Inflammatory macrophage (primary cell): ENCODE results near the gene PVR.
"Not testable (repeated sequence)": the region's sequence is repeated elsewhere in the genome, so short reads cannot be mapped to it uniquely, and the experiment has no call there.

Experiments
- DNase-seq, 2 donors: peaks; one replicate each; pipeline ENCODE4 v3.0.0-alpha.2; 2020 to 2022

PVR gene

GRCh38 chr19:44673510-44673909, 29.8 kb downstream of the PVR start:
- no peak for DNase-seq

- DNase-seq: no peak
Measured at GRCh38 chr19:44675521-44675920, 31.8 kb downstream of the PVR start.

GRCh38 chr19:44677019-44677811, 33.5 kb downstream of the PVR start:
- DNase-seq: peak; percentile 50 to 53

GRCh38 chr19:44680536-44680935, 36.8 kb downstream of the PVR start:
- no peak for DNase-seq

- DNase-seq: no peak
Measured at GRCh38 chr19:44681992-44682790, 38.5 kb downstream of the PVR start.

DNA sequence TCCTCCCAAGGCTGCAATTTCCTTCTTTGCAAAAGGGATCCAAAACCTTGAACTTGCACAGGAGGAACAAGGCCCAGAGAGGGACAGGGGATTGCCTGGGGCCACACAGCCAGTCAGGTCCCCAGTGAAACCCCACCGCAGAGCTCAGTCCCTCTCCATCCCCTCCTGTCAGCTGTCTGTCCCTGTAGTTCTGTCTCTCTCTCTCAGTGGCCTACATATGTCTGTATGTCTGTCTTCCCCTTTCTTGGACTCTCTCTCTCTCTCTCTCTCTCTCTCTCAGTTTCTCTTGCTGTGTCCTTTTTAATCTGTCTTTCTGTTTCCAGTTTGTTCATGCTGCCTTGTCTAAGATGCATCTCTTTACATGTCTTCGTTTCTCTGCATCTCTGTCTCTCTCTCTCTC, 39.1 kb downstream of the PVR start:
- DNase-seq: peak in 1 of 2 donors; percentile 13

- no peak for DNase-seq
Measured at GRCh38 chr19:44683434-44684210, 39.9 kb downstream of the PVR start.

DNA sequence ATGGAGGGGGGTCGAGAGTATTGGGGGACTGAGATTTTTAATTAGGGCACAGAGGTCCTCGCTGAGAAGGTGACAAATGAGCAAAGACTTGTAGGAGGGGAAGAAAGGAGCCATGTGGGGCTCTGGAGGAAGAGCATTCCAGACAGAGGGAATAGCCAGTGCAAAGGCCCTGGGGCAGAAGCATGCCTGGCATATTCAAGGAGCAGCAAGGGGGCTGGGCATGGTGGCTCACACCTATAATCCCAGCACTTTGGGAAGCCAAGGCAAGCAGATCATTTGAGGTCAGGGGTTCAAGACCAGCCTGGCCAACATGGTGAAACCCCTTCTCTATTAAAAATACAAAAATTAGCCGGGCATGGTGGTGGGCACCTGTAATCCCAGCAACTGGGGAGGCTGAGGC, 40.7 kb downstream of the PVR start:
- DNase-seq: not testable (repeated sequence)

GRCh38 chr19:44684892-44685863, 41.5 kb downstream of the PVR start:
- peak; percentile 57 to 72 for DNase-seq

GRCh38 chr19:44685877-44686276, 42.2 kb downstream of the PVR start:
- DNase-seq: peak; percentile 80 to 83

DNA sequence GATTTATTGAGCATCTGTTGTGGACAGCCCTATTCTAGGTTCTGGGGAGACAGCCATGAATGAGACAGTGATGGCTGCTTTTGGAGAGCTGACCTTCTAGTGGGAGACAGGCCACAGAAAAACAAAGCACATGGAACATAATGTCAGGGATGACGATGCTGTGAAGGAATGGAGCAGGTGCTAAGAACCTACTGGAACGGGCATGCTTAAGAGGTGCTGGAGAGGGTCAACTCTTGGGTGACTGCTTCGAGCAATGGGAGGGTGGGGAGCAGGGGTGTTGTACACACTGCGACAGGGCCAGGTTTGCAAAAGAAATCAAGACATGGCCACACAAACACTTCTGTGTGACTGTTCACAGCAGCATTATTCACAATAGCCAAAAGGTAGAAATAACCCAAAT, 43.2 kb downstream of the PVR start:
- no peak for DNase-seq

- peak; percentile 52 to 62 for DNase-seq
Measured at GRCh38 chr19:44687888-44688287, 44.2 kb downstream of the PVR start.

DNA sequence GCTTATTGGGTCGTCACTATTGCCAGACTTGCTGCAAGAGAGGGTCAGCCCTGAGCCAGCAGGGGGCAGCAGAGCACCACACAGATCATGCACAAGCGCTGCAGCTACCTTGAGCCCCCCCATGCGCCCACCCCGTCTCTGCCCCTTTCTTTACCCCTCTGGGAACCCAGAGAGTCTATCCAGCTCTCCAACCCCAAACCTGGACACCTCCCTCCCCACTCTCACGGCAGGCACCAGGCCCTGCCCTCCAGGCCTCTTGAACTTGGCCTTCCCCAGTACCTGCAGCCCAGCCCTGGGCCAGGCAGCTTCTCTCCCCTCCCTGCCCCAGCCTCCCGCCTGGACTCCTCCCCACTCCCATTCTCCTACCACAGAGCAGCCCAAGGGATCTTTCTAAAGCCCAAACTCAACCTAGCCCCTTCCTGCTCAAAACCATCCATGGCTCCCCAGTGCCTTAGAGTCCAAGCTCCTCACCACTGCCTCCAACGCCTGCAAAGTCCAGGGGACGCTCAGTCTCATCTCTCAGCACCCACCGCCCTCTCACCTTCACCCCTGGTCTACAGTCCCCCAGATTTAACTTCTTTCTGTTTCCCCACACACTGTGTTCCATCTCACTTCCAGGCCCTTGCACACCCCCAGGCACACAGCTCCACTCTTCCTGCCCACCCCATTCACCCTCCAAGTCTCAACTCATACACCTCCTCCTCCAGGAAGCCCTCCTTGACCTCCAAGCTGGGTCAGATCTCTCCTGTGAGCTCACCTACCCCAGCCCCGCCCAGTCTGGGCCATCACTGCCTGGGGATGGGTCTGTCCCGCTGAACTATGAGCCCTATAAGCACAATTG, 45.8 kb downstream of the PVR start:
- peak; percentile 47 to 65 for DNase-seq

DNA sequence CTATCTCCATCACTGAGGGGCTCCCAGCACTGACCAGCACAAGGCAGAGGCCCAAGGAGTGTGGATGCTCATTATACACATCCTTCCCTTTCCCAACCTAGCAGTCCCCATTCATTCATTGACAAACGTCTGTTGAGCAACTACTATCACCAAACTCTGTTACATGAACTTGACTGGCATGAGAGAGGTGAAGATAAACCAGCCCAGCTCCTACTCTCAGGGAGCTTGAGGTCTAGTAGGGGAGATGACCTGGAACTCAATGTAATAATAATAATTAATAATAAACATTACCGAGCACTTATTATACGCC, 46.4 kb downstream of the PVR start:
- DNase-seq: no peak

DNA sequence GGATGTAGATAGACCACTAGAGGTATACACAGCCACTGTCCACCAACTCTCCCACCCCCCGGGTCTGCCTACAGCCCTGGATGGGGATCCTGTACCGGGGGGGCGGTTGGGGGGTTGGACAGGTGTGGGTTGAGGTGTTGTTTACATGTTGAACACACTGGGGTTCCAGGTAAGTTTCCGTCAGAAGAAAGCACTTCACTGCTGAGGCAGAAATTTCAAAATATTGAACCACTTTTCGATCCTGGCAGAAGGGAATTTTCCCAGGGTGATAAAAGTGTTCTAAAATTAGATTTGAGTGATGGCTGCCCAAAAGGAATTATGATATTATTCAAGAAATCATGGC, 48.6 kb downstream of the PVR start:
- DNase-seq: no peak

GRCh38 chr19:44694184-44694579, 50.5 kb downstream of the PVR start:
- DNase-seq: peak; percentile 19 to 23

- DNase-seq: no peak
Measured at GRCh38 chr19:44696939-44697669, 53.4 kb downstream of the PVR start.

DNA sequence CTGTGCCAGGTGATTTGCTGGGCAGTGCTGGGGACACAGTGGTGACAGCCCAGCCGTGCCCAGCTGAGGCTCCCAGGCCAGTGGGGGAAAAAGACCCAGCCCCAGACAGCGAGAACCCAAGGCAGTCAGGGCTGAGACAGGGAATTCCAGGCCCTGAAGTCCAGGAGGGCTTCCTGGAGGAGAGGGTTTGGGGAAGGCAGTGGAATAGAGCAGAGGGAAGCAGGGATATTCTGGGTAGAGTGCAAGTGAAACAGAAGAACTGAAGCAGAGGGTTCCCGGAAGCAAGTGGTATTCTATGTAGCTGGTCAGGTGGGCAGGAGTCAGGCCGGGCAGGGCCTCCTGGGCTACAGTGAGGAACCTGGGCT, 53.9 kb downstream of the PVR start:
- no peak for DNase-seq

GRCh38 chr19:44698492-44699201, 54.9 kb downstream of the PVR start, which contains the start of gene CEACAM16:
CEACAM16 (plus strand) TSS chr19:44699151; CDS start chr19:44701457, 2,306 bp downstream.
- no peak for DNase-seq

DNA sequence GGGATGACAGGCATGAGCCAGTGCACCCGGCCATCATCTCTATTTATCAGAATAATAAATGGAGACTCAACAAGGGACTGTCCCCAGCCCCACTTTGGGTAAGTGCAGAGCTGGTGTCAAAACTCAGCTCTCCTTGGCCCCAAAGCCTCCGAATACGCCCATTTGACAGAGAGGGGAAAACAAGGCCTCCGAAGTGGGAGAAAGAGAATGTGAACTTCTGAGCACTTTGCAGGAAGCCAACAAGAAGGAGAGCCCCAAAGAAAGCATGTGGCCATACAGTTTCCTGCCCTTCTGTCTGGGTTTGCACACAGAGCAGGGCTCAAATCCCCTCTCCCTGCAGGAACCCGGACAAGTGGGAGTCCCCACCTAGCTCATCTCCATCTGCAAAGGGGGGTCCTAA, 56.8 kb downstream of the PVR start:
- DNase-seq: no peak
